Hematopoietic multipotent progenitor cell treated with erythropoietin and hydrocortisone succinate and interleukin-3 and kit ligand, for 8 days (in vitro differentiated cells): ENCODE results near the gene GNA12.

Experiments
- DNase-seq: peaks from one replicate; pipeline ENCODE4 v3.0.0-alpha.2; 2015

Gene GNA12

GRCh38 chr7:2844153-2845033, at the start of gene GNA12:
Gene GNA12, minus strand, starts transcription at chr7:2844308. Its CDS starts 147 bp downstream, at chr7:2844161.
- DNase-seq, result peak; percentile 98

GRCh38 chr7:2893411-2893861, 49.3 kb upstream of the GNA12 start:
- no peak for DNase-seq

DNA sequence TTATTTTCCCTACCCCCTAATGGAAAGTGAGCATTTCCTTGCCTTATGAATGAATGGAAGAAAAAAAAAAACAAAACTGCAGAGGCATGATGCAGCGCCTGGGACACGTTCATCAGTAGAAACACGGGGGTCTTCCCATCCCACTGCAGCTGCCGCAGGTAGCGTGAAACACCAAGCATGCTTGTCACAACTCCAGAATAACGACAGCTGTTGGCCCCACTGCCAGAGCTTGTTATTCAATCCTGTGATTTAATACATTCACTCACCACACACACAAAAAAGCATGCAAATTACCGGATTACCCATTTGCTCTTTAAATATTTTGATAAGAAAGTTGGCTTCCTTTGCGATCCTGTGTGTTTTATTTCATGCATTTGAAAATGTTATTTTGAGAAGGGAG, 48.4 kb upstream of the GNA12 start:
- DNase-seq, result no peak

DNA sequence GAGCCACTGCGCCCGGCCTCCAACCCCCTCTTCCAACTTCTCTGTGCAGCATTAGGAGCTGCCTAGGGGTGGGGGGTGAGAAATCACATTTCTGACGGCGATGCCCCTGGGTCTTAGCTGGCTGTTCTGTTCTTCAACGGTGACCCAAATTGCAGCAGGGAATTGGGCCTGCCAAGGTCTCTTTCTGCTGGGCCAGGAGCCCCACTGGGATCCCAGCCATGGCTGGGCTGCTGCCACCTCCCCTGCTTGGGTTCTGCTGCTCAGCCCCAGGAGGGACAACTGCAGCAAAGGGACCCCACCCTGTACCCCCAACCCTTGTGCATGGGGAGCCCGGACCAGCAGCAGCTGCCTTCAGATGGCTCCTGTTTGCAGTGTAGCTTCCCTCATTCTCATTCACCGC, 43.7 kb upstream of the GNA12 start:
- DNase-seq, result no peak

GRCh38 chr7:2886900-2887299, 42.8 kb upstream of the GNA12 start:
- peak; percentile 73 for DNase-seq

GRCh38 chr7:2886391-2886790, 42.3 kb upstream of the GNA12 start:
- no peak for DNase-seq

GRCh38 chr7:2884161-2884560, 40.1 kb upstream of the GNA12 start:
- no peak for DNase-seq

DNA sequence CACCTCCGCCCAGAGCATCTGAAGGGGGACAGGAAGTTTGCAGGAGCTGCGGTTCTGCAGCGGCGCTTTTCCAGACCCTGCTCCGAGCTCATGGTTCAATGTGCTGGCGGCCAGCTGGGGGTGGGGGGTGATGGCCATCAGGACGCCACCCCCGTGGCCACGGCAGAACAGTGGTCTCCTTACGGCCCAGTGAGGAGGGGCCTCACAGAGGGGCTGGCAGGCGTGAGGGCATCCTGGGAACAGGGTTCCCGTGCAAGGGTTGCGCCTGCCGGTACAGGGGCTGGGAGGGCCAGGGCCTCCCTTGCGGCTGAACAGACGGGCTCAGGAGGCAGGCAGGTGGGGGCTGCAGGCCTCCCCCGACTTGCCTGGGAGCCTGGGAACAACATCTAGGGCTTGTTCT, 39.0 kb upstream of the GNA12 start:
- no peak for DNase-seq

DNA sequence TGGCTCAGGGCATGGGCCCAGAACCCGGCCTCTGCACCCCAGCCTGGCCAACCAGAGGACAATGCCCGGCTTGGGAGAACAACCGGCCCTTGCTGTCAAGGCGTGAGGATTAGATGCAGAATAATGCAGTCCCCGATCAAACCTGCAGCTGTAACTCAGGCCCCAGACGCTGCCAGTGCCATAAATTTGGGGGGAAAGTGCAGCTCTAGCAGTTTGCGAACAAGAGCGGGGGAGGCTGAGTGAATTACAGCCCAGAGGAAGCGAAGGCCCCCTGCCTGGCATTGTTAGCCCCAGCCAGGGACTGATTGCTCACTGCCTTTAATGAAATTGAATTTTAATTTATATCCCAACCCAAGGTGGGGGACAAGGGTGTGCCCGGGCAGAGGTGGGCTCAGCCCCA, 38.0 kb upstream of the GNA12 start:
- DNase-seq, result no peak

DNA sequence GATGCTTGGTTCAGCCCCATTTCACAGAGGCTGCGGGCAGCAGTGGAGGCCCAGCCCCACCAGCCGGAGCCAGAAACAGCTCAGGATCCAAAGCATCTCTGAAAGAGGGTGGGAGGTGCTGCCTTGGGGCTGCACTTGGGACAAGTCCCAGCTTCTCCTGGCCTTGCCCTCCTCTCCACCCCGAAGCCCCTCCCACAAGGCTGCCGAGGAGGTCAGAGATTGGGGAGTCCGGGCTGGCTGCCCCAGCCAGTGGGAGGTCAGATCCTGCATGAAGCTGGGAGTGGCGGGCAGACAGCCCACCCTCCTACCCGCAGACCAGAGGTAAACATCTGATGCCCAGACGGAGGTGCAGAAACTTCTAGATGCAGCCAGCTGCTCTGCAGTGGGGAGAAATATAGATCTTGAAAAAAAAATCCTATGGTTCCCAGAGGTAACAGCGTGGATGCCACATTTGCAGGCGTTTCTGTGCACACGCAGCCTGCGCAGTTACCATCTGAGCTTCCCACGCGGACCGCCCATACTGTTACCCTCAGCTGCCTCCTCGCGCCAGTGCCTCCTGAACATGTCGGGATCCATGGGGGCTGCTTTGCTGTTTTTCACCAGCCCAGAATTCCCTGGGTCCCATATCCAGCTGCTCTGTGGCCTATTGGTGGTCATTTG, 36.9 kb upstream of the GNA12 start:
- DNase-seq, result no peak

DNA sequence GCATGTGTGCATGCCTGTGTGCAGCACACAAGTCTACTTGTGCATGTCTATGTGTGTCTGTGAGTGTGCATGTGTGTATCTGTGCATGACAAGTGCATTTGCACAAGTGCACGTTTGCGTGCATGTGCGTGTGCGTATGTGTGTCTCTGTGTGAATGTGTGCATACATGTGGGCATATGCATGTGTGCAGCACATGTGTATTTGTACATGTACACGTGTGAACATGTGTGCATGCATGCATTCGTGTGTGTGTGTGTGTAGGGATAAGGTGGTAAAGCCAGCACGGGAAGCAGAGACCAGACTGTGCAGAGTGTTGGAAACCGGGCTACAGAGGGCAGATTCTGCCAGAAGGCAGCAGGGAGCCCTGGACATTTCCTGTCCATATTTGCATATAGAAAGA, 35.9 kb upstream of the GNA12 start:
- no peak for DNase-seq

DNA sequence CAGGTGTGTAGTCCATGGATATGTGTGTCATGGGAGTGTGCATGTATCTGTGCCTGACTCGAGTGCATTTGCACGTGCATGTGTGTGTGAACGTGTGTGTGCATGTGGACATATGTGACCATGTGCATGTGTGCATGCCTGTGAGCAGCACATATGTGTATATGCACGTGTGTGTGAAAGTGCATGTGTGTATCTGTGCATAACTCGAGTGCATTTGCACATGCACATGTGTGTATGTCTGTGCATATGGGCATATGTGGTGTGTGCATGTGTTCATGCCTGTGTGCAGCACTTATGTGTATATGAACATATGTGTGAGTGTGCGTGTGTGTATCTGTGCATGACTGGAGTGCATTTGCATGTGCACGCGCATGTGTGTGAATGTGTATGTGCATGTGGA, 35.2 kb upstream of the GNA12 start:
- no peak for DNase-seq

- no peak for DNase-seq
Measured at GRCh38 chr7:2878306-2878705, 34.2 kb upstream of the GNA12 start.

- no peak for DNase-seq
Measured at GRCh38 chr7:2876031-2876731, 32.1 kb upstream of the GNA12 start.

- DNase-seq, result peak; percentile 9
Measured at GRCh38 chr7:2873686-2874551, 29.8 kb upstream of the GNA12 start.

- DNase-seq, result no peak
Measured at GRCh38 chr7:2873146-2873545, 29.0 kb upstream of the GNA12 start.

GRCh38 chr7:2872296-2872874, 28.3 kb upstream of the GNA12 start:
- DNase-seq, result no peak

GRCh38 chr7:2870471-2870931, 26.4 kb upstream of the GNA12 start:
- DNase-seq, result no peak

GRCh38 chr7:2869981-2870380, 25.9 kb upstream of the GNA12 start:
- DNase-seq, result no peak

GRCh38 chr7:2866601-2867000, 22.5 kb upstream of the GNA12 start:
- DNase-seq, result no peak

GRCh38 chr7:2864999-2865670, 21.0 kb upstream of the GNA12 start:
- peak; percentile 80 for DNase-seq
